T-helper 2 cell treated with Interferon-gamma antibody and Interleukin-4, amounts not matched to agents 5 μg/mL and 100 μg/mL, for 36 hours (primary cell): ENCODE results near the gene CDC42BPA.

Experiments used
- DNase-seq: peaks from one replicate; pipeline ENCODE4 v3.0.0; 2021; ENCODE audit warnings: low spot score
- H3K27ac Mint-ChIP-seq: one replicate; pipeline ENCODE4 v1.8.0; 2021; ENCODE audit warnings: mild to moderate bottlenecking, mixed read lengths
- H3K27me3 Mint-ChIP-seq: one replicate; pipeline ENCODE4 v1.8.0; 2021; ENCODE audit warnings: low read depth, mixed read lengths
- H3K36me3 Mint-ChIP-seq: one replicate; pipeline ENCODE4 v1.8.0; 2021; ENCODE audit warnings: low read depth, mixed read lengths
- H3K4me1 Mint-ChIP-seq: one replicate; pipeline ENCODE4 v1.8.0; 2021; ENCODE audit warnings: low read depth, mixed read lengths
- H3K4me3 Mint-ChIP-seq: one replicate; pipeline ENCODE4 v1.8.0; 2022; ENCODE audit warnings: mild to moderate bottlenecking, moderate library complexity, mixed read lengths
- H3K9me3 Mint-ChIP-seq: one replicate; pipeline ENCODE4 v1.8.0; 2021; ENCODE audit warnings: mixed read lengths

Gene CDC42BPA

GRCh38 chr1:226981386-226981817 is 336.9 kb downstream of the CDC42BPA start:
- Mint-ChIP-seq H3K4me1 (no peaks in the 10 kb centered on the region), H3K4me3 (no peak overlapping the region), H3K27ac (no peak overlapping the region), H3K27me3 (no peaks in the 10 kb centered on the region), H3K36me3 (peaks cover 5% of the 10 kb centered on the region), H3K9me3 (no peaks in the 10 kb centered on the region)
- no peak for DNase-seq

- no peak for DNase-seq
- Mint-ChIP-seq H3K4me3 (no peak overlapping the region), H3K36me3 (peaks cover 2% of the 10 kb centered on the region), H3K9me3 (no peaks in the 10 kb centered on the region), H3K27ac (no peak overlapping the region), H3K27me3 (no peaks in the 10 kb centered on the region), H3K4me1 (no peaks in the 10 kb centered on the region)
Measured at GRCh38 chr1:226980565-226981385, 337.5 kb downstream of the CDC42BPA start.

GRCh38 chr1:226980122-226980560 is 338.2 kb downstream of the CDC42BPA start:
- H3K27me3 Mint-ChIP-seq = no peaks in the 10 kb centered on the region
- no peaks in the 10 kb centered on the region for H3K9me3 Mint-ChIP-seq
- no peak overlapping the region for H3K27ac Mint-ChIP-seq
- H3K36me3 Mint-ChIP-seq = peaks cover 2% of the 10 kb centered on the region
- no peaks in the 10 kb centered on the region for H3K4me1 Mint-ChIP-seq
- no peak for DNase-seq
- no peak overlapping the region for H3K4me3 Mint-ChIP-seq

GRCh38 chr1:226979517-226980121 is 338.7 kb downstream of the CDC42BPA start:
- Mint-ChIP-seq H3K36me3 (peaks cover 2% of the 10 kb centered on the region), H3K4me3 (no peak overlapping the region), H3K27me3 (no peaks in the 10 kb centered on the region), H3K4me1 (no peaks in the 10 kb centered on the region), H3K9me3 (no peaks in the 10 kb centered on the region), H3K27ac (no peak overlapping the region)
- DNase-seq = no peak

- no peak for DNase-seq
- Mint-ChIP-seq H3K9me3 (no peaks in the 10 kb centered on the region), H3K27ac (no peak overlapping the region), H3K27me3 (no peaks in the 10 kb centered on the region), H3K36me3 (peaks cover 2% of the 10 kb centered on the region), H3K4me3 (no peak overlapping the region), H3K4me1 (no peaks in the 10 kb centered on the region)
Measured at GRCh38 chr1:226979115-226979516, 339.2 kb downstream of the CDC42BPA start.

- peaks cover 2% of the 10 kb centered on the region for H3K36me3 Mint-ChIP-seq
- no peak for DNase-seq
- H3K4me3 Mint-ChIP-seq = no peak overlapping the region
- H3K4me1 Mint-ChIP-seq = no peaks in the 10 kb centered on the region
- H3K27ac Mint-ChIP-seq = no peak overlapping the region
- H3K9me3 Mint-ChIP-seq = no peaks in the 10 kb centered on the region
- H3K27me3 Mint-ChIP-seq = no peaks in the 10 kb centered on the region
Measured at GRCh38 chr1:226978432-226979114, 339.7 kb downstream of the CDC42BPA start.

- Mint-ChIP-seq H3K9me3 (no peaks in the 10 kb centered on the region), H3K27ac (no peak overlapping the region), H3K27me3 (no peaks in the 10 kb centered on the region), H3K36me3 (no peaks in the 10 kb centered on the region), H3K4me1 (no peaks in the 10 kb centered on the region), H3K4me3 (no peak overlapping the region)
- no peak for DNase-seq
Measured at GRCh38 chr1:226977643-226978431, 340.5 kb downstream of the CDC42BPA start.

- Mint-ChIP-seq H3K4me3 (no peak overlapping the region), H3K27ac (no peak overlapping the region), H3K4me1 (no peaks in the 10 kb centered on the region), H3K9me3 (peaks cover under 1% of the 10 kb centered on the region), H3K27me3 (no peaks in the 10 kb centered on the region), H3K36me3 (peaks cover 1% of the 10 kb centered on the region)
- no peak for DNase-seq
Measured at GRCh38 chr1:226976978-226977642, 341.2 kb downstream of the CDC42BPA start.

GRCh38 chr1:226976276-226976977 is 341.9 kb downstream of the CDC42BPA start:
- Mint-ChIP-seq H3K4me3 (no peak overlapping the region), H3K4me1 (no peaks in the 10 kb centered on the region), H3K27me3 (no peaks in the 10 kb centered on the region), H3K9me3 (peaks cover 7% of the 10 kb centered on the region), H3K36me3 (peaks cover 7% of the 10 kb centered on the region), H3K27ac (no peak overlapping the region)
- DNase-seq = no peak

GRCh38 chr1:226975259-226976250 is 342.7 kb downstream of the CDC42BPA start:
- Mint-ChIP-seq H3K9me3 (peaks cover 8% of the 10 kb centered on the region), H3K27ac (no peak overlapping the region), H3K4me3 (no peak overlapping the region), H3K4me1 (no peaks in the 10 kb centered on the region), H3K36me3 (peaks cover 7% of the 10 kb centered on the region), H3K27me3 (no peaks in the 10 kb centered on the region)
- DNase-seq = no peak

GRCh38 chr1:226974544-226975258 is 343.6 kb downstream of the CDC42BPA start:
- H3K9me3 Mint-ChIP-seq = peaks cover 8% of the 10 kb centered on the region
- no peaks in the 10 kb centered on the region for H3K27me3 Mint-ChIP-seq
- no peak overlapping the region for H3K27ac Mint-ChIP-seq
- H3K4me1 Mint-ChIP-seq = no peaks in the 10 kb centered on the region
- no peak for DNase-seq
- H3K36me3 Mint-ChIP-seq = peaks cover 9% of the 10 kb centered on the region
- no peak overlapping the region for H3K4me3 Mint-ChIP-seq
